Activated naive CD8-positive, alpha-beta T cell treated with anti-CD3 and anti-CD28 coated beads, Interleukin-2, amount 50 U/mL, for 16 hours (primary cell): ENCODE measurements around the gene SSTR5.

Source experiments
- DNase-seq: peaks from one replicate; pipeline ENCODE4 v3.0.0-alpha.2; 2020; ENCODE audit warnings: low read depth, low spot score

The SSTR5 gene

DNA sequence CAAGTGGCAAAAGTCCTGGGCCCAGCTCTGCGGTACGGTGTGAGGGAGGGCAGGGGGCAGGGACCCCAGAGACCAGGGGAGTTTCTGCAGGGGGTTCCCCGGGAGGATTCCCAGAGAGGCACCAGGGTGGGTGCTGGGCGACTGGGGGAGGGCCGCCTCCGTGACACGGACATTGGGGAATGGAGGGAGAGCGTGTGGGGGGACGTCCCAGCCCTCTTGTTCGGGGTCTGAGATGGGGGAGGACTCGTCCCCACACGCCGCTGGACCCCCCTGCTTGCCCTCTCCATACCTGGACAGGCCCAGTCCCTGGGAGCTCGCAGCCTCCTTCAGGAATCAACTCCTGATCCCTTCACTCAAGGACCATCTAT is 49.8 kb downstream of the SSTR5 start:
- no peak for DNase-seq

GRCh38 chr16:1123525-1124230 is 51.1 kb downstream of the SSTR5 start:
- DNase-seq: no peak

DNA sequence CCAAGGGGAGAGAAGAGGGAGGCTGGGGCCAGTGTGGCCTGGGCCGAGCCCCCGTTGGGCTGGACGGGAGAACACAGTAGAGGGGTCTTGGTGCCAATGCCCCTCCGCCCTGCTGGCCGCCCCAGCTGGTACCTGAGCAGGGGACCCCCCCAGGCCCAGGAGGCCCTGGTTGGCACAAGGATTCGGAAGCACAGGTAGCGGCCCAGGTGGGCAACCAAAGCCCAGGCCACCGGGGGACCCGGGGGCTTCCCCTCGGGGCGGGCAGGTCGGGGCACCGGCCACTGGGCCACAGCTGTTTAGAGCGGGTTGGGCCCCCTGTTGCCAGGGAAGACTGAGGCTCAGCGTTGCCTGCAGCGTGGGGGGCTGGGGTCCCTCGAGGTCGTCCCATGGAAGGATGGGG is 51.7 kb downstream of the SSTR5 start:
- no peak for DNase-seq

- DNase-seq: no peak
Measured at GRCh38 chr16:1124795-1125194, 52.2 kb downstream of the SSTR5 start.

DNA sequence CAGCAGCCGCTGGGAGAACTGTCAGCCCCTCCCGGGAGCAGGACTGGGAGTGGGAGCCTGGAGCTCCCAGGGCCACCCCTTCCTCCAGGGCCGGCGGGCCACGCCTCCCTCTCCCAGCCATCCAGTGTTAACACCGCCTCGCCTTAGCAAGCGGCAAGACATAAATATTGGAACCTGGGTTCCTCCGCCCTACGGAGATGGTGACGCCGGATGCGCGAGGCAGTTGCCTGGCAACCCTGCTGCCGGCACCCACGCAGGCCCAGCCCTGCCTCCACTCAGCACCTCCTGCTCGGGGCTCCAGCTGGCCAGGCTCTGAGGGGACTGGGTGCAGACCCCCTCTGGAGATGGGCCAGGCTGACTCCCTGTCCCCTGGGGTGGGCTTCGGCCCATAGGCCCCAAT is 52.9 kb downstream of the SSTR5 start:
- no peak for DNase-seq

DNA sequence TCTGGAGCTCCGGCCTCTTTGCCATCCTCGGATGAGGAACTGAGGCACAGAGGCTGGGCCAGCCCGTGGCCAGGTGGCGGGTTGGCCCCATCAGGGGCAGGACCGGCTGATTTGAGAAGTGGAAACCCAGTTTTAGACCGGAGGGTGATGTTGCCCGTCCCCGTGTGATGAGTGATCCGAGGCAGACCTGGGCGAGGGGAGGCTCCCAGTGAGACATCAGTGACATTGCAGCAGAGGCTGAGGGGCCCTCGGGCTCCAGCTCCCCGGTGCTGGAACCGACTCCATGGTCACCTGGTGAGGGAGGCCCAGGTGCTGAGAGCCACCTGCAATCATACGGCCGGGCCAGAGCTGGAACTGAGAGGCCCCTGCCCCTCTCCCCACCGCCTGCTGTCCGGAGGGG is 53.5 kb downstream of the SSTR5 start:
- DNase-seq: no peak

DNA sequence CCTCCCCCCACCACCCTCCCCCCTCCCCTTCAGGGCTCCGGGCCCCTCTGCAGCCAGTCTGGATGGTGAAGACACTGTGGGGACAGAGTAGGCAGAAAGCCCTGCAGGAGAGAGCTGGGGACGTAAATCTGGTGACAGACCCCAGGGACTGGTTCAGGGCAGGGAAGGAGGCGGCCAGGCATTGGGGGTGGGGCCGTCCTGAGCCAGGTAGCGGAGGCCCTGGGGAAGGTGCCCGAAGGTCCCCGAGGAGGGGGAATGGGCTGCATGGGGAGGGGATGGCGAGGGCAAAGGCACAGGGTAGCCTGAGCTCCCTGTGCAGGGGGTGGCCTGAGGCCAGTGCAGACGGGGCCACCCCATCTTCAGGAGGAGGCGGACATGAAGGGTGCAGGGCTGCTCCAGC is 54.0 kb downstream of the SSTR5 start:
- DNase-seq: no peak

DNA sequence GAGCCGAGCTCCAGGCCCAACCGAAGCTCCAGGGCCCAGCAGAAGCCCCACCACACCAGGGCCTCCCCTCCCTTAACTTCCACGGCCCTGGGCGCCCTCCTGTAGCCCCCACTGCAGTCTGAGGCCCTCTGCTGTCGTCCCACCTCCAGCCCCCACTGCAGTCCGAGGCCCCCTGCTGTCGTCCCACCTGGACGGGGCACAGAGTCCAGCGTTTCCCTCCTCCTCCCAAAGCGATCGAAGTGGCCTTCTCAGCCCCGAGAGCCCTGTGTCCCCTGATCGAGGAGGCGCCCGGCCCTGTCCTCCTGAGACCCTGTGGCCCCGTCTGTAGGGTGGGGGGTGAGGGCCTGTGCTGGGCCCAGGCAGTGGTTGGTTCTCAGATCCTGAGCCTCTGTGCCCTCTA is 54.6 kb downstream of the SSTR5 start:
- DNase-seq: no peak

DNA sequence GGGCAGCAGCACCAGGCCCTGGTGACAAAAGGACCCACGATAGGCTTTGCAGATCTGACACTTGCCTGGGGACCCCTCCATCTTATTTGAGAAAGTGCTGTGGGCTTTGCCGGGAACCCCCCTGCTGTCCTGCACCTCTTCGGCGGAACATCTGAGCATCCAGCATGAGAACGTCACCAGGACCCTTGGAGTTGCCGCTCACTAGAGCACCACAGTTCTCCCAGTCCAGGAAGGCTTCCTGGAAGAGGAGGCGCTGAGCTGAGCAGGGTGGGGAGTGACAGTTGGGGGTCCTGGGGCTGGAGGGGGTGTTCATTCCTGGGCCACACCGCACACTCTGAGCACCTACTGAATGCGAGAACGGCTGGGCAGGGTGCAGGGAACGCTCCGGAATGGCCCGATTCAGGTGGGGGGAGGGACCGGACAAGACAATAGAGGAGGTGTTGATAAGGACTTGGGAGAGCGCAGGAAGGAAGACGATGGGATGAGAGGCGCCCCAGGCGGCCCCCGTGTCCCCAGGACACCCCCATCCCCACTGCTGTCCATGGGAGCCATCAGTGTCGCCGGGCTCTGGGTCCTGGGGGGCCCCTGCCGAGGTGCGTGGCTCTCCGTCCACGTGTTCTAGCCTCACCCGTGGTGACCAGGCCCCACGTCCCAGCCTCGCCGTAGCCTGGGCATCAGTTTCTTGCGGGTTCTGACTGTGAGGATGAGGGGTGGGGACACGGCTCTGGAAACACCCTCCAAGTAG is 55.6 kb downstream of the SSTR5 start:
- DNase-seq: no peak

DNA sequence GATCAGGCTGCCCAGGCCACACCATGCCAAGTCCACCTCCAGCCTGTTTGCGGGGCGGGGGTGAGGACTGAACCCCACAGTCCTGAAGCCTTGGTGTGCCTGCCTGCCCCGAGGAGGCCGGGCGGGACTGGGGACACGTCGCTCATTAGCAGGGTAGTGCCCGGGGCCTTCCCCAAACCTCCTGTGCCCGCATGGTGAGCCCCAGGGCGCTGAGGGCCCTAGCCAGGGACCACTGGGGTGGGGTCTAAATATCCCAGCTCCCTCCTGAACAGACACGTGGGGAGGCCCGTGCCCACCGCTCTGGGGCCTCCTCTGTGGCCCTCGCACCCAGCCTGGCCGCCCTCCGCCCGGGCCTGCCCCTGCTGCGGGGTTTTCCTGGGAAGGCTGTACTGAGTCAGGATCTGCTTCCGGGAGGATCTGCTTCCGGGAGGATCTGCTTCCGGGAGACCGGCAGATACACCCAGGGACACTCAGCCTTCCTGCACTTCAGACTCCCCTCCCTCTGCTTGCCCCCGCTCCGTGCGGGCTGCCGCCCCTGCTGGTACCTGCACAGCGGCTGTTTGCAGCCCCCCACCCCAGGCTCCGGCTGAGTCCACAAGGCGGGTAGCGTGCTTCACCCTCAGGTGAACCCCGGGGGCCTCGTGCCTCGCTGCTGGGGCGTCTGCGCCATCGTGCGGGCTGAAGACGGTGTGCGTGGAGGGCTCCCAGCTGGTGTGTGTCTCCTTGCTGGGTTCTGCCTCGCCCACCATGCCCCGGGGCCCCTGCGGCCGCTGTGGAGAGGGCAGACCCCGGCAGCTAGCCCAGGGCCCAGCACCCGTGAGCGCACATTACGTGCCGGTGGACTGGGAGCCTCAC is 56.8 kb downstream of the SSTR5 start:
- DNase-seq: no peak

DNA sequence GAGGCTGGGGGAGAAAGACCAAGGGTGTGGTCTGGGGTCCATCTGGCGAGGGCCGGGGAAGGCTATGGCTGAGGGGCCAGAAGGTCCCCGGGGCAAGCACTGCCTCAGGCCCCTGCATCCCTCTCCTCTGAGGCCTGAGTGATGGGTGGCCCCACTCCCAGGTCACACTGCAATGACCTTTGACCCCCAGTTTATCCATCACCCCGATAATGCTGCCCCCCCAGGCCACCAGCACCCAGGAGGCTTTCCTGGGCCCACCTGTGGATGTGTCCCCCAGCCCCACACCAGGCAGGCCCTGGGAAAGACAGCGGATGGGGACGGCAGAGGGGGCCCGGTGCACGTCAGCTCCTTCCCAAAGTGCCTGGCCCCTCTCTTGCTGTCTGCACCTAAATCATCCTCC is 57.8 kb downstream of the SSTR5 start:
- DNase-seq: no peak
